Right lobe of liver (tissue), 4 donors: ENCODE results near the gene FAM184A.

Experiments
- POLR2A ChIP-seq: fragments of 450-650 bp; IDR thresholded peaks from one replicate; pipeline ENCODE4 v1.6.1; 2017; ENCODE audit warnings: antibody characterized with exemption, mild to moderate bottlenecking
- TF ChIP-seq, protein P1 (sequence below), 4 donors: fragments of 200-600 bp in 3 of 4; fragments of 450-650 bp in 1 of 4; IDR thresholded peaks; one replicate each; pipeline versions ENCODE4 v1.5.1 to v1.8.0; 2016 to 2022; ENCODE audit warnings: antibody characterized with exemption in 4 of 4, mild to moderate bottlenecking in 2 of 4
- donor health status: DM: no; HTN: no; CAD: no.
- donor health status: DM: no; HTN: no; CAD: no.
- donor health status: DM: no; HTN: yes; CAD: no.

DNA sequence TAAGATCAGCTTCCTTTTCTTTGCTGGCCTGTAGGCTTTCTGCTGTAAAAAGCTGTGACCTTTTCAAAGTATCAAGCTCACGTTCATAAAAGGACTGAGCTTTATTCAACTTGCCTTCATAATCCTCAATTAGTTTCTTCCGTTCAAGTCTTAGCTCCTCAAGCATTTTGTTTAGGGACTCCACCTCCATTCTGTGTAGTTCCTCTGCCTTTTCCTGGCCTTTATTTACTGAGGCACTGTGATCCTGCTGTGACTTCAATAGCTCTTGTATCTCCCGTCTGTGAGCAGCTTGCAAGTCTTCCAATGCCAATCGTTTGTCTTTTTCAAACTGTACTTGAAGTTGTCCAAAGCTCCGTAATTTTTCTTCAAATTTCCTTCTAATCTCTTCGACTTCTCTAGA lies 54.4 kb downstream of the FAM184A start:
- TF ChIP-seq, protein P1, sequence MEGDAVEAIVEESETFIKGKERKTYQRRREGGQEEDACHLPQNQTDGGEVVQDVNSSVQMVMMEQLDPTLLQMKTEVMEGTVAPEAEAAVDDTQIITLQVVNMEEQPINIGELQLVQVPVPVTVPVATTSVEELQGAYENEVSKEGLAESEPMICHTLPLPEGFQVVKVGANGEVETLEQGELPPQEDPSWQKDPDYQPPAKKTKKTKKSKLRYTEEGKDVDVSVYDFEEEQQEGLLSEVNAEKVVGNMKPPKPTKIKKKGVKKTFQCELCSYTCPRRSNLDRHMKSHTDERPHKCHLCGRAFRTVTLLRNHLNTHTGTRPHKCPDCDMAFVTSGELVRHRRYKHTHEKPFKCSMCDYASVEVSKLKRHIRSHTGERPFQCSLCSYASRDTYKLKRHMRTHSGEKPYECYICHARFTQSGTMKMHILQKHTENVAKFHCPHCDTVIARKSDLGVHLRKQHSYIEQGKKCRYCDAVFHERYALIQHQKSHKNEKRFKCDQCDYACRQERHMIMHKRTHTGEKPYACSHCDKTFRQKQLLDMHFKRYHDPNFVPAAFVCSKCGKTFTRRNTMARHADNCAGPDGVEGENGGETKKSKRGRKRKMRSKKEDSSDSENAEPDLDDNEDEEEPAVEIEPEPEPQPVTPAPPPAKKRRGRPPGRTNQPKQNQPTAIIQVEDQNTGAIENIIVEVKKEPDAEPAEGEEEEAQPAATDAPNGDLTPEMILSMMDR (IDR thresholded peaks at IDR 0.05) = no peak
- no peak for TF ChIP-seq POLR2A
